Stimulated activated CD4-positive, alpha-beta T cell treated with anti-CD3 and anti-CD28 coated beads, Interleukin-1b, Interleukin-23, amount 100 ng/mL, for 24 hours (primary cell): ENCODE measurements around the gene BUB1B.
"Not testable (repeated sequence)": the region's sequence is repeated elsewhere in the genome, so short reads cannot be mapped to it uniquely, and the experiment has no call there.

Experiments used
- DNase-seq, 4 experiments: peaks; one replicate each; pipeline ENCODE4 v3.0.0-alpha.2; 2020; ENCODE audit warnings: low read depth in 4 of 4, low spot score in 1 of 4

The BUB1B gene

GRCh38 chr15:40135846-40136450, 24.9 kb upstream of the BUB1B start:
- not testable (repeated sequence) for DNase-seq

GRCh38 chr15:40136470-40137302, 24.2 kb upstream of the BUB1B start:
- no peak for DNase-seq

- DNase-seq = no peak
Measured at GRCh38 chr15:40137303-40138200, 23.3 kb upstream of the BUB1B start.

GRCh38 chr15:40138201-40138570, 22.7 kb upstream of the BUB1B start:
- DNase-seq = not testable (repeated sequence)

- DNase-seq = no peak
Measured at GRCh38 chr15:40142428-40142827, 18.4 kb upstream of the BUB1B start.

- no peak for DNase-seq
Measured at GRCh38 chr15:40146037-40146436, 14.8 kb upstream of the BUB1B start.

- no peak for DNase-seq
Measured at GRCh38 chr15:40149339-40149738, 11.5 kb upstream of the BUB1B start.

GRCh38 chr15:40150163-40150925, 10.5 kb upstream of the BUB1B start:
- no peak for DNase-seq

GRCh38 chr15:40151499-40151898, 9.4 kb upstream of the BUB1B start:
- no peak for DNase-seq

GRCh38 chr15:40151991-40152390, 8.9 kb upstream of the BUB1B start:
- DNase-seq = no peak

- not testable (repeated sequence) for DNase-seq
Measured at GRCh38 chr15:40154821-40155220, 6.0 kb upstream of the BUB1B start.

GRCh38 chr15:40155270-40155910, 5.5 kb upstream of the BUB1B start:
- no peak for DNase-seq

GRCh38 chr15:40157778-40158447, 3.0 kb upstream of the BUB1B start:
- no peak for DNase-seq

- no peak for DNase-seq
Measured at GRCh38 chr15:40160021-40160420, 848 bp upstream of the BUB1B start.

GRCh38 chr15:40161693-40162391, 973 bp downstream of the BUB1B start:
- DNase-seq = no peak

GRCh38 chr15:40162552-40162951, 1.7 kb downstream of the BUB1B start:
- DNase-seq = no peak

GRCh38 chr15:40163657-40164416, 3.0 kb downstream of the BUB1B start:
- DNase-seq = no peak

GRCh38 chr15:40167374-40167773, 6.5 kb downstream of the BUB1B start:
- not testable (repeated sequence) for DNase-seq

- no peak for DNase-seq
Measured at GRCh38 chr15:40175160-40175559, 14.3 kb downstream of the BUB1B start.
